Effector CD4-positive, alpha-beta T cell (primary cell): Measurements from ENCODE around the gene HINFP.
A peak's percentile ranks its signal among the peaks of the same experiment; 100 is the strongest.

ENCODE experiments used
- DNase-seq: peaks from one replicate; pipeline ENCODE4 v3.0.0-alpha.2; 2020
- total RNA-seq: gene quantifications from one replicate; lab custom pipeline; 2026; lab: John Stamatoyannopoulos, UW

HINFP gene, protein sequence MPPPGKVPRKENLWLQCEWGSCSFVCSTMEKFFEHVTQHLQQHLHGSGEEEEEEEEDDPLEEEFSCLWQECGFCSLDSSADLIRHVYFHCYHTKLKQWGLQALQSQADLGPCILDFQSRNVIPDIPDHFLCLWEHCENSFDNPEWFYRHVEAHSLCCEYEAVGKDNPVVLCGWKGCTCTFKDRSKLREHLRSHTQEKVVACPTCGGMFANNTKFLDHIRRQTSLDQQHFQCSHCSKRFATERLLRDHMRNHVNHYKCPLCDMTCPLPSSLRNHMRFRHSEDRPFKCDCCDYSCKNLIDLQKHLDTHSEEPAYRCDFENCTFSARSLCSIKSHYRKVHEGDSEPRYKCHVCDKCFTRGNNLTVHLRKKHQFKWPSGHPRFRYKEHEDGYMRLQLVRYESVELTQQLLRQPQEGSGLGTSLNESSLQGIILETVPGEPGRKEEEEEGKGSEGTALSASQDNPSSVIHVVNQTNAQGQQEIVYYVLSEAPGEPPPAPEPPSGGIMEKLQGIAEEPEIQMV
- total RNA-seq: 24.8 reads per million, percentile 52 among the genes with 10 or more reads in this experiment

DNA sequence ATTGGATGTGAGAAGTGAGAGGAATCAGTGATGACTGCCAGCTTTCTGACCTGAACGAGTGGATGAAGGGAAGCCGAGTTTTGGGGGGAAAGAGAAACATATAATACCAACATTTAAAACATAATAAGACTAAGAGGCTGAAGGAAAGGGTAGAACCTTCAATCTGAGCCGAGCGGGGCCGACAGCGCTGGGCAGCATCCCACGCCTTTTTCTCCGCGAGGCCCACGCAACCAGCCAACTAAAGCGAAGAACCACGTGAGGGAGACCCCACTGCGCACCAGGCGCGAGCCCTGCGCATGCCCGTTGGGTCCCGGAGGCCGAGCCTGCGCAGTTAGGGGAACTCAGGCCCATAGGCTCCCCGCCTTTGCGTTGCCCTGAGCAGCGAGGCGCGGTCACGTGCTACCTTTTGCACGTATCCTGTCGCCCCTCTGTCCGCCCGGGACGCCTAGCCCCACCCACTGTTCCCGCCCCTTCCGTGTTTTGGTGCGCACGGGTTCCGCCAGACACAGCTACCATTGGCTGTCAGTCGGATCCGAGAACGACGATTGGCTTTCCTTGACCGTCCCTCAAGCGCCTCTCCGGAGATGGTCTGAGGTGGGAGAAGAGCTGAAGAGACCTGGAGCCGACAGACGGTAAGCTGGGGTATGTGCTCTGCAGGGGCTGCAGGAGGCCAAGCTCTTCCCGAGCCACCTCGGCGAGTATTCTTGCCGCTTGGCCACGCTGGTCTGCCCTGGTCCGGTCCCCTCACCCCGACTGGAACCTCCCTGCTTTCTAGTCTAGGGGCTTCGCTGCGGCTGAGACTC, at the start of gene HINFP:
HINFP (plus strand) TSS at position 573 of the 803 bp plus-strand sequence. CDS start 5,365 bp downstream, outside the sequence.
- peak; percentile 99 for DNase-seq

DNA sequence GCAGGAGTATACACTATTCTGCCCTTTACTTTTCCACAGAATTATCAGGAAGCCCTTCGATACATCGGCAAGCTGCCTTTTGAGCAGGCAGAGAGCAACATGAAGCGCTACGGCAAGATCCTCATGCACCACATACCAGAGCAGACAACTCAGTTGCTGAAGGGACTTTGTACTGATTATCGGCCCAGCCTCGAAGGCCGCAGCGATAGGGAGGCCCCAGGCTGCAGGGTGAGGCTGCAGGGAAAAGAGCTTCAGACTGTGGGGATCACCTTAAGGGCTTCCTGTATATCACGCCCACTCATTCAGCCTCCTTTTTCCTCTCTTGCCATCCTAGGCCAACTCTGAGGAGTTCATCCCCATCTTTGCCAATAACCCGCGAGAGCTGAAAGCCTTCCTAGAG, 43.5 kb upstream of the HINFP start:
- no peak for DNase-seq

DNA sequence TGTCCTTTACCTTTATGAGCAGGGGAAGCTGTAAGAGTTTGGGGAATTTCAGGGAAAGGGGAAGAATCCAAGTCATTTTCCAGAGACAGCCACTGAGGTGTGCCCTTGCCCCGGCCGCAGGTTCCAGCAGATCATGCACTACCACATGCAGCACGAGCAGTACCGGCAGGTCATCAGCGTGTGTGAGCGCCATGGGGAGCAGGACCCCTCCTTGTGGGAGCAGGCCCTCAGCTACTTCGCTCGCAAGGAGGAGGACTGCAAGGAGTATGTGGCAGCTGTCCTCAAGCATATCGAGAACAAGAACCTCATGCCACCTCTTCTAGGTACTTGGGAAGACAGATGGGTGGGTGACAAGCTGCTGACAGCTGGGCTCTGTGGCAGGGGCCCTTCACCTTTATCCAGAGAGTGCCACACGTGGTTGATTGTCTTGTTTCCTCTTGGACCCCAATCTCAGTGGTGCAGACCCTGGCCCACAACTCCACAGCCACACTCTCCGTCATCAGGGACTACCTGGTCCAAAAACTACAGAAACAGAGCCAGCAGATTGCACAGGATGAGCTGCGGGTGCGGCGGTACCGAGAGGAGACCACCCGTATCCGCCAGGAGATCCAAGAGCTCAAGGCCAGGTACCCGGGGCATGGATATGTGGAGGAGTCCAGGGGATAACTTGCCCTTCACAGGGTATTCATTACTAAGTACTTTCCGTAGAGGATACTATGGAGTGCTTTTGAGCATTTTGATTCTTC, 42.5 kb upstream of the HINFP start:
- DNase-seq: no peak

GRCh38 chr11:119081682-119082260, 39.6 kb upstream of the HINFP start:
- no peak for DNase-seq

DNA sequence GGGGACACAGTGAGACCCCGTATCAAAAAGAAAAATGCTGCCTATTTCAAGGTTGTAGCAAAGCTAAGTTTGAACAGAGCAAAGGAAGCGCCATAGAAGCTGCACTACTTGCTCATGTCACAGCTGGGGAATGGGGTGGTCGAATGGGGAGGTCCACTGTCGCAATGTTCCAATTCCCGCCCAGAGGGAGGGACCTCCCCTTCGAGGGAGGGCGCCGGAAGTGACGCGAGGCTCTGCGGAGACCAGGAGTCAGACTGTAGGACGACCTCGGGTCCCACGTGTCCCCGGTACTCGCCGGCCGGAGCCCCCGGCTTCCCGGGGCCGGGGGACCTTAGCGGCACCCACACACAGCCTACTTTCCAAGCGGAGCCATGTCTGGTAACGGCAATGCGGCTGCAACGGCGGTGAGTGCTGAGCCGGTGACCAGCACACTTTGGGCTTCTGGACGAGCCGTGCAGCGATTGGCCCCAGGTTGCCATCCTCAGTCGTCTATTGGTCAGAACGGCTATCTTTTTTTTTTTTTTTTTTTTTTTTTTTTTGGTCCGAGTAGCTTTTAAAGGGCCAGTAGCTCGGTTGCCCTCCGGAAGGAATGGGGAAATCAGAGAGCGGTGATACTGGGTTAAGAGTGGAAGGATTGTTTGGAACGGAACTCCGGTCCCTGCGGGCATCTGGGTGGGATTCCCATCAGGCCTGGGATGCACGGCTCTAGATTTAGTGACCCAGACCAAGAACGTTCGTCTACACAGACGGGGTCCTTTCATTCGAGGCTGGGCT, 36.5 kb upstream of the HINFP start, which contains the start of gene HMBS:
HMBS (plus strand) TSS at position 219 of the 774 bp plus-strand sequence; CDS start at position 372, 153 bp downstream.
- DNase-seq: peak; percentile 89

DNA sequence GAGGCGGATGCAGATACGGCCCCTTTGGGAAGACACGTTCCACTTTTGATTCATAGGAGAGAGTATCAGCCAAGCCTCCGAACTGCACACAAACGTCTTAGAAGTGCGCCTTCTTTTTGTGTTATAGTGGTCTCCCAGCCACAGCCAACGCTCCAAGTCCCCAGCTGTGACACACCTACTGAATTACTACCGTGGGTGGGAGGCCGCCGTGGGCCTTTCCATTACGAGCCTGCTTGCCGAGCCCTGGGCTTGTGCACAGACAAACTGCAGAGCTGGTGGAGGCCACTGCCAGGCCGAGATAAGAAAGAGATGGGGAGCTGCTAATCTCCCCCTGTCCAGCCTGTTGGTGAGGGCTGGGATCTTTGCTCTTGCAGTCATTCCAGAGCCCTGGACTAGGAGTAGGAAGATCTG, 35.9 kb upstream of the HINFP start:
- DNase-seq: peak; percentile 11

GRCh38 chr11:119087123-119087522, 34.3 kb upstream of the HINFP start:
- DNase-seq: no peak

- no peak for DNase-seq
Measured at GRCh38 chr11:119087747-119088241, 33.6 kb upstream of the HINFP start.

GRCh38 chr11:119088406-119088805, 33.0 kb upstream of the HINFP start:
- DNase-seq: no peak

DNA sequence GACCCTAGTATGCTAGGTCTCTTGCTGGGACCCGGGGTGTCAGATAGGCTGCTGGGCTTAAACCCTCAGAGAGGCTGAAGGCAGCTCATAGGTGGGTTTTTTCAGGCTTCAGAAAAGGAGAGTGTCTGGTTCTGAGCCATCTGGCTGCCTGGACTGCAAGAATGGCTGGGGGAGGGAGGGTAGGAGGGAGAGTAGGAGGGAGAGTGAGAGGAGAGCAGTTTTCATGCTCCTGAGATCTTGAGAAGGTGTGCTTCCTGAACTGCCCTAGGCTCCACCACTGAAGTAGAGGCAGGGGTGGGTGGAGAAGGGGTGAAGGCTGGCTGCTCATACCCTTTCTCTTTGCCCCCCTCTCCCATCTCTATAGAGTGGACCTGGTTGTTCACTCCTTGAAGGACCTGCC, 32.1 kb upstream of the HINFP start:
- no peak for DNase-seq

GRCh38 chr11:119091178-119091577, 30.2 kb upstream of the HINFP start:
- DNase-seq: no peak

- no peak for DNase-seq
Measured at GRCh38 chr11:119091966-119092879, 29.2 kb upstream of the HINFP start.

DNA sequence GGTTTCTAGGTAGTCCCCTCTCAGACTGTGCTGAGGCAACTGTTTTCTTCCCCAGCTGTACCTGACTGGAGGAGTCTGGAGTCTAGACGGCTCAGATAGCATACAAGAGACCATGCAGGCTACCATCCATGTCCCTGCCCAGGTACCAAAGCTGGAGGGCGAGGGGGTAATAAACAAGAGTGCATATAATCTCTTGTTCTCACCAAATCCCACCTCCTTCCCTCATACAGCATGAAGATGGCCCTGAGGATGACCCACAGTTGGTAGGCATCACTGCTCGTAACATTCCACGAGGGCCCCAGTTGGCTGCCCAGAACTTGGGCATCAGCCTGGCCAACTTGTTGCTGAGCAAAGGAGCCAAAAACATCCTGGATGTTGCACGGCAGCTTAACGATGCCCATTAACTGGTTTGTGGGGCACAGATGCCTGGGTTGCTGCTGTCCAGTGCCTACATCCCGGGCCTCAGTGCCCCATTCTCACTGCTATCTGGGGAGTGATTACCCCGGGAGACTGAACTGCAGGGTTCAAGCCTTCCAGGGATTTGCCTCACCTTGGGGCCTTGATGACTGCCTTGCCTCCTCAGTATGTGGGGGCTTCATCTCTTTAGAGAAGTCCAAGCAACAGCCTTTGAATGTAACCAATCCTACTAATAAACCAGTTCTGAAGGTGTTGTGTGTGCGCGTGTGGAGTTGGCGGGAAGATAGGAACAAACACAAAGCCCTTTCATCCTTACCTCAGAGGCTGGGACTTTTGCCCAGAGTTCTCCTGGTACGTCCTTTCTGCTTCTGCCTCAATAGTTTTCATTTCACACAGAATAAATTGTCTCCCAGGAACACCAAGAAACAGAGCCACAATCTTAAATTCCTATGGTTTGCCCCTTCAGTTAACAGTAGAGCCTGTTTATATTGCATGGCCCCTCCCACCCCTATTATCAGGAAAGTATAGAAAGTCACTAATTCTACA, 28.2 kb upstream of the HINFP start:
- DNase-seq: no peak

DNA sequence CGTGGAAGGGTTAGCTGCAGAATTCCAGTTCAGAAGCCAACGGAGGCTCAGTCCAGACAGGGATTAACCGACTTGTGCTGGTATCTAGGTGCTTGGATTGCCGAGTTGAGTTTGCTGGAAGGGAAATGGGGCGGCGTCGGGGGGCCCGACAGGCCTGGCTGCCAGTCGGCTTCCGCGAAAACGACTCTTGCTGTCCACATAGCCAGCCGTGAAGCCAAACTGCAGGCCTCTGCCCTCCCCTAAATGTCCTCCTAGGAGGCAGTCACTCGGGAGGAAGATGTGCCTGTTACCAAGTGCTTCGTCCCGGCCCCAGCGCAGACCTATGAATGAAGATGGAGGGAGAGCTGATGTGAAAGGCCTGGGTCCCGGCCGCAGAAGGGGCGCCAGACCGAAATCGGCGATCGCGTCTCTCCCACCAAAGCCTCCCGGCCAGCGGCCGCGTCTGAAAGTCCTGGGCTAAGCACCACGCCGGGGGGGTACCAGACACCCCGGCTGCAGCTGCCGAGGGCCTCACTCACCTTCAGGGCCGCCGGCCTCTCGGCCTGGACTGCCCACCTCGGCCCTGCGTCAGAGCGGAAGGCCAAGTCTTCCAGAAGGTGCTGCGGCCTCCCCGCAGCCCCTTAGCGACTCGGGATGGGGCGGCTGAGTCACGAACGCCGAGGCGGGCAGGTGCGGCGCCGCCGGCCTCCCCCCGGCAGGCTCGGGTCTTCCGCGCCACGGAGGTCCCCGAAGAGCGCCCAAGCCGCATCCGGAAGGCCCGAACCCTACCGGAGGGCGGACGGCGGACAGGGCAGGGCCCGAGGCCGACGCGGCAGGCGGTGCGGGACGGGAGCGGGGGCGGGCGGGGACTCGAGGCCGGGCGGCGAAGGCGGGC, 27.2 kb upstream of the HINFP start:
- peak; percentile 29 for DNase-seq

- DNase-seq: no peak
Measured at GRCh38 chr11:119094816-119095065, 26.6 kb upstream of the HINFP start.

GRCh38 chr11:119095066-119095880, 26.1 kb upstream of the HINFP start:
- DNase-seq: peak; percentile 100

DNA sequence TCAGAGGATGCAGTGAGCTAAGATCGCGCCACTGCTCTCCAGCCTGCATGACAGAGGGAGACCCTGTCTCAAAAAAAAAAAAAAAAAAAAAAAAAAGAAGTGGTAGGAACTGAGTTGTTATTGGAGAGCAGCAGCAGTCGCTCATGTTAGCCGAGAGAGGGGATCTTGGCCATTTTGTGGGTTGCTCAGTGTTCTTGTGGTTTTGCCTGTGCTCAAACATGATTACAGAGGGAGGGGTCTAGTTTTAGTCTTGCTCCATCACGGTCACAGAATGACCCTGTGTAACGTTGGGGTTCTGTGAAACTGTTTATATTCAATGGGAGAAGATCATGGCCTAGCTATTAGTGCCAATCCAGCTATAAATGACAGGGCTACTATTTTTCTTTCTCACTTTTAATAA, 21.7 kb upstream of the HINFP start:
- DNase-seq: no peak
